ENCODE results near the gene COL6A1. TPM values are rescaled to one million over a fixed set of nuclear protein-coding genes. Genes with fewer than 3 reads are reported as not detected.

The COL6A1 gene, protein sequence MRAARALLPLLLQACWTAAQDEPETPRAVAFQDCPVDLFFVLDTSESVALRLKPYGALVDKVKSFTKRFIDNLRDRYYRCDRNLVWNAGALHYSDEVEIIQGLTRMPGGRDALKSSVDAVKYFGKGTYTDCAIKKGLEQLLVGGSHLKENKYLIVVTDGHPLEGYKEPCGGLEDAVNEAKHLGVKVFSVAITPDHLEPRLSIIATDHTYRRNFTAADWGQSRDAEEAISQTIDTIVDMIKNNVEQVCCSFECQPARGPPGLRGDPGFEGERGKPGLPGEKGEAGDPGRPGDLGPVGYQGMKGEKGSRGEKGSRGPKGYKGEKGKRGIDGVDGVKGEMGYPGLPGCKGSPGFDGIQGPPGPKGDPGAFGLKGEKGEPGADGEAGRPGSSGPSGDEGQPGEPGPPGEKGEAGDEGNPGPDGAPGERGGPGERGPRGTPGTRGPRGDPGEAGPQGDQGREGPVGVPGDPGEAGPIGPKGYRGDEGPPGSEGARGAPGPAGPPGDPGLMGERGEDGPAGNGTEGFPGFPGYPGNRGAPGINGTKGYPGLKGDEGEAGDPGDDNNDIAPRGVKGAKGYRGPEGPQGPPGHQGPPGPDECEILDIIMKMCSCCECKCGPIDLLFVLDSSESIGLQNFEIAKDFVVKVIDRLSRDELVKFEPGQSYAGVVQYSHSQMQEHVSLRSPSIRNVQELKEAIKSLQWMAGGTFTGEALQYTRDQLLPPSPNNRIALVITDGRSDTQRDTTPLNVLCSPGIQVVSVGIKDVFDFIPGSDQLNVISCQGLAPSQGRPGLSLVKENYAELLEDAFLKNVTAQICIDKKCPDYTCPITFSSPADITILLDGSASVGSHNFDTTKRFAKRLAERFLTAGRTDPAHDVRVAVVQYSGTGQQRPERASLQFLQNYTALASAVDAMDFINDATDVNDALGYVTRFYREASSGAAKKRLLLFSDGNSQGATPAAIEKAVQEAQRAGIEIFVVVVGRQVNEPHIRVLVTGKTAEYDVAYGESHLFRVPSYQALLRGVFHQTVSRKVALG
- 470 TPM for polyA plus RNA-seq
- long read RNA-seq, donor 1, partial matches to known transcripts: 5 of 13 reads
- long read RNA-seq, donor 1, other reads (novel, unspliced or antisense): 7 of 13 reads
- long read RNA-seq, donor 2, transcript COL6A1-204 (3 exons, 968 nt): major isoform, 5 of 30 reads
- long read RNA-seq, donor 2, partial matches to known transcripts: 12 of 30 reads
- long read RNA-seq, donor 2, other reads (novel, unspliced or antisense): 11 of 30 reads
- long read RNA-seq, donor 3, transcript COL6A1-204 (3 exons, 968 nt): major isoform, 8 of 60 reads
- long read RNA-seq, donor 3, partial matches to known transcripts: 27 of 60 reads
- long read RNA-seq, donor 3, other reads (novel, unspliced or antisense): 21 of 60 reads
- long read RNA-seq, donor 4, partial matches to known transcripts: 0 of 1 reads
- long read RNA-seq, donor 4, other reads (novel, unspliced or antisense): 0 of 1 reads
- long read RNA-seq, donor 5, partial matches to known transcripts: 5 of 22 reads
- long read RNA-seq, donor 5, other reads (novel, unspliced or antisense): 12 of 22 reads
- long read RNA-seq, donor 6, transcript COL6A1-204 (3 exons, 968 nt): major isoform, 10 of 113 reads
- long read RNA-seq, donor 6, partial matches to known transcripts: 86 of 113 reads
- long read RNA-seq, donor 6, other reads (novel, unspliced or antisense): 15 of 113 reads
- long read RNA-seq, donor 7, partial matches to known transcripts: 0 of 4 reads
- long read RNA-seq, donor 7, other reads (novel, unspliced or antisense): 0 of 4 reads
- long read RNA-seq, donor 8, transcript COL6A1-204 (3 exons, 968 nt): major isoform, 11 of 169 reads
- long read RNA-seq, donor 8, transcript COL6A1-206 (6 exons, 2,358 nt): minor isoform, 5 of 169 reads
- long read RNA-seq, donor 8, partial matches to known transcripts: 134 of 169 reads
- long read RNA-seq, donor 8, other reads (novel, unspliced or antisense): 19 of 169 reads
- long read RNA-seq, donor 9, partial matches to known transcripts: 6 of 24 reads
- long read RNA-seq, donor 9, other reads (novel, unspliced or antisense): 10 of 24 reads
- long read RNA-seq, donor 10, transcript COL6A1-206 (6 exons, 2,358 nt): minor isoform, 5 of 133 reads
- long read RNA-seq, donor 10, transcript COL6A1-204 (3 exons, 968 nt): major isoform, 6 of 133 reads
- long read RNA-seq, donor 10, partial matches to known transcripts: 111 of 133 reads
- long read RNA-seq, donor 10, other reads (novel, unspliced or antisense): 11 of 133 reads
- long read RNA-seq, donor 11, transcript COL6A1-204 (3 exons, 968 nt): major isoform, 5 of 17 reads
- long read RNA-seq, donor 11, partial matches to known transcripts: 0 of 17 reads
- long read RNA-seq, donor 11, other reads (novel, unspliced or antisense): 10 of 17 reads

DNA sequence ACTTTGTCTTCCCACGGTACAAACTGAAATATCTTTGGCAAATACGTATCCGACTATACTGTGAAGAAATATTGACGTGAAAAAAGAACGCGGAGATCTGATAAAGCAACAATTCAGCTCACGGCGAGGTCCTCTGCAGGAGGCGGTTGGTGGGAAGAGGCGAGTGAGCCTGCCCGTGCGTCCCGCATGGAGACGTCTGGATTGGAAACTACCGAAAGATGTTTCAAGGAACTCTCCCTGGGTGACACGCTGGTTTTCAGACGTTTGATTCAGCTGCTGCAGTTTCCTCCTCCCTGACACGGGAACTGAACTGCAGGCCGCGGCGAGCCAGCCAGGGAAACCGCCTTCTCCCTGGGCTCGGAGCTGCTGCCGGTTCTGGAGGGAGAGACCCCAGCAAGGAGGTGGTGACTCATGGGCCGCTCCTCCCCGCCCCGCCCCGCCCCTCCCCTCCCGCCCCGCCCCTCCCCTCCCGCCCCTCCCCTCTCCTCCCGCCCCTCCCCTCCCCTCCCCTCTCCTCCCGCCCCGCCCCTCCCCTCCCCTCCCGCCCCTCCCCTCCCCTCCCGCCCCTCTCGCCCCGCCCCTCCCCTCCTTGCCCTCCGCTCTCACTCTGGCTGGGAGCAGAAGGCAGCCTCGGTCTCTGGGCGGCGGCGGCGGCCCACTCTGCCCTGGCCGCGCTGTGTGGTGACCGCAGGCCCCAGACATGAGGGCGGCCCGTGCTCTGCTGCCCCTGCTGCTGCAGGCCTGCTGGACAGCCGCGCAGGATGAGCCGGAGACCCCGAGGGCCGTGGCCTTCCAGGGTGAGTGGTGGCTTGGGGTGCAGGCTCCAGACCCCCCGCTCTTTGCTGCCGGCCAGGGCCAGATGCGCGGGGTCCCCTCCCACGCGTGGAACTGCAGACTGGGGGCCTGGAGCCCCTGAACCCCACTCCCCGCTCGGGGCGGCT is at the start of gene COL6A1:
Gene COL6A1, plus strand, starts transcription at position 620 of the 941 bp plus-strand sequence. Its CDS starts 81 bp downstream, at position 701.
- peak; percentile 74 to 84 for DNase-seq
- peak within 1 kb of the TSS; percentile 75 for H3K27ac ChIP-seq (ENCODE audit: low read length)
- H3K9me3 ChIP-seq (ENCODE audit: control insufficient read depth, low read depth, low read length): peaks cover 3% of the 10 kb centered on the region
- WGBS (ENCODE audit: insufficient coverage, low lambda C conversion rate): no CpG with 5 or more reads among the region's 63 CpGs
- H3K4me1 ChIP-seq (ENCODE audit: control insufficient read depth, insufficient read depth, low read length): peaks cover 6% of the 10 kb centered on the region
- H3K4me3 ChIP-seq (ENCODE audit: low read length): peak within 1 kb of the TSS; percentile 87
- peaks cover 36% of the 10 kb centered on the region for H3K27me3 ChIP-seq (ENCODE audit: control insufficient read depth, insufficient read depth, low read length)
- H3K36me3 ChIP-seq (ENCODE audit: control insufficient read depth, insufficient read depth, low read length): peaks cover 25% of the 10 kb centered on the region

DNA sequence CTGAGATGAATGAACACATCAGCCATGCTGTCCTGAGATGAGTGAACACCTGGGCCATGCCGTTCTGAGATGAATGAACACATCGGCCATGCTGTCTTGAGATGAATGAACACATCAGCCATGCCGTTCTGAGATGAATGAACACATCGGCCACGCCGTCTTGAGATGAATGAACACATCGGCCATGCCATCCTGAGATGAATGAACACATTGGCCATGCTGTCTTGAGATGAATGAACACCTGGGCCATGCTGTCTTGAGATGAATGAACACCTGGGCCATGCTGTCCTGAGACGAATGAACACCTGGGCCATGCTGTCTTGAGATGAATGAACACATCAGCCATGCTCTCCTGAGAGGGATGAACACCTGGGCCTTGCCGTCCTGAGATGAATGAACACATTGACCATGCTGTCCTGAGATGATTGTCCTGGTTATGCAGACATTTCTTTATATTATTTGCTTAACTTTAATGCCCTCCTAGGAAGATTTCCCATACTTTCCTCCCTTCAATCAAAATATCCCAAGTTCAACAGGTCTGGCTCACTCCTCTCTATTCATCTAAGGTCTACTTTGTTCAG is 48.6 kb upstream of the COL6A1 start:
- no peak overlapping the region for H3K4me3 ChIP-seq (ENCODE audit: low read length)
- no peak for DNase-seq
- WGBS (ENCODE audit: insufficient coverage, low lambda C conversion rate): no CpG with 5 or more reads among the region's 9 CpGs
- H3K27me3 ChIP-seq (ENCODE audit: control insufficient read depth, insufficient read depth, low read length): no peaks in the 10 kb centered on the region
- H3K4me1 ChIP-seq (ENCODE audit: control insufficient read depth, insufficient read depth, low read length): no peaks in the 10 kb centered on the region
- H3K36me3 ChIP-seq (ENCODE audit: control insufficient read depth, insufficient read depth, low read length): no peaks in the 10 kb centered on the region
- peaks cover 4% of the 10 kb centered on the region for H3K9me3 ChIP-seq (ENCODE audit: control insufficient read depth, low read depth, low read length)
- H3K27ac ChIP-seq (ENCODE audit: low read length): no peak overlapping the region

GRCh38 chr21:45934085-45934484 is 47.5 kb upstream of the COL6A1 start:
- WGBS (ENCODE audit: insufficient coverage, low lambda C conversion rate): no CpG with 5 or more reads among the region's 6 CpGs
- Histone ChIP-seq H3K4me3 (ENCODE audit: low read length) (no peak overlapping the region), H3K4me1 (ENCODE audit: control insufficient read depth, insufficient read depth, low read length) (no peaks in the 10 kb centered on the region), H3K36me3 (ENCODE audit: control insufficient read depth, insufficient read depth, low read length) (no peaks in the 10 kb centered on the region), H3K27ac (ENCODE audit: low read length) (no peak overlapping the region), H3K9me3 (ENCODE audit: control insufficient read depth, low read depth, low read length) (peaks cover 8% of the 10 kb centered on the region), H3K27me3 (ENCODE audit: control insufficient read depth, insufficient read depth, low read length) (no peaks in the 10 kb centered on the region)
- DNase-seq: no peak

GRCh38 chr21:45934554-45934953 is 47.0 kb upstream of the COL6A1 start:
- no CpG with 5 or more reads among the region's 3 CpGs for WGBS (ENCODE audit: insufficient coverage, low lambda C conversion rate)
- H3K4me1 ChIP-seq (ENCODE audit: control insufficient read depth, insufficient read depth, low read length): no peaks in the 10 kb centered on the region
- peaks cover 8% of the 10 kb centered on the region for H3K9me3 ChIP-seq (ENCODE audit: control insufficient read depth, low read depth, low read length)
- no peak overlapping the region for H3K27ac ChIP-seq (ENCODE audit: low read length)
- H3K27me3 ChIP-seq (ENCODE audit: control insufficient read depth, insufficient read depth, low read length): no peaks in the 10 kb centered on the region
- no peak for DNase-seq
- no peak overlapping the region for H3K4me3 ChIP-seq (ENCODE audit: low read length)
- H3K36me3 ChIP-seq (ENCODE audit: control insufficient read depth, insufficient read depth, low read length): no peaks in the 10 kb centered on the region

DNA sequence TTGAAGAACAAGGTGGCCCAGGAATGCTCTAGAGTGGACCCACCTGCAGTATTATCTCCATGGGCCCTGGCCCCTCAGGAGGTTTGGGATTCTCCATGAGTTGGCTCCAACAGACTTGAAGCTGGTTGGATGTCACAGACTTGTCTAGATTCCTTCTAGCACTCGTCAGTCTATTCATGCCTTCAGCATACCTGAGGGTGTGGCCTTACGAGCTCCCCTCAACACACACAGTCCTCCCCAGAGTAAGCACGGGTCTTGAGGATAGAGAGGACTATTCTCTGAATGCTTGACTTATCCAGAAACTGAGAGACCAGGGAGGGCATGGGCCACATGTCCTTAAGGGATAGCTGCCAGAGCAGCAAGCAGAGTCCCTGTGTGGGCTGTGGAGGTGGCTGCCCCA is 45.9 kb upstream of the COL6A1 start:
- no peak overlapping the region for H3K27ac ChIP-seq (ENCODE audit: low read length)
- no CpG with 5 or more reads among the region's 3 CpGs for WGBS (ENCODE audit: insufficient coverage, low lambda C conversion rate)
- no peak overlapping the region for H3K4me3 ChIP-seq (ENCODE audit: low read length)
- no peaks in the 10 kb centered on the region for H3K27me3 ChIP-seq (ENCODE audit: control insufficient read depth, insufficient read depth, low read length)
- no peak for DNase-seq
- no peaks in the 10 kb centered on the region for H3K36me3 ChIP-seq (ENCODE audit: control insufficient read depth, insufficient read depth, low read length)
- no peaks in the 10 kb centered on the region for H3K4me1 ChIP-seq (ENCODE audit: control insufficient read depth, insufficient read depth, low read length)
- H3K9me3 ChIP-seq (ENCODE audit: control insufficient read depth, low read depth, low read length): peaks cover 14% of the 10 kb centered on the region

- Histone ChIP-seq H3K27ac (ENCODE audit: low read length) (no peak overlapping the region), H3K36me3 (ENCODE audit: control insufficient read depth, insufficient read depth, low read length) (no peaks in the 10 kb centered on the region), H3K27me3 (ENCODE audit: control insufficient read depth, insufficient read depth, low read length) (no peaks in the 10 kb centered on the region), H3K4me1 (ENCODE audit: control insufficient read depth, insufficient read depth, low read length) (no peaks in the 10 kb centered on the region), H3K9me3 (ENCODE audit: control insufficient read depth, low read depth, low read length) (peaks cover 14% of the 10 kb centered on the region), H3K4me3 (ENCODE audit: low read length) (no peak overlapping the region)
- WGBS (ENCODE audit: insufficient coverage, low lambda C conversion rate): no CpG with 5 or more reads among the region's 17 CpGs
- DNase-seq: no peak
These were observed 43.7 kb upstream of the COL6A1 start for GRCh38 chr21:45937721-45938452.

DNA sequence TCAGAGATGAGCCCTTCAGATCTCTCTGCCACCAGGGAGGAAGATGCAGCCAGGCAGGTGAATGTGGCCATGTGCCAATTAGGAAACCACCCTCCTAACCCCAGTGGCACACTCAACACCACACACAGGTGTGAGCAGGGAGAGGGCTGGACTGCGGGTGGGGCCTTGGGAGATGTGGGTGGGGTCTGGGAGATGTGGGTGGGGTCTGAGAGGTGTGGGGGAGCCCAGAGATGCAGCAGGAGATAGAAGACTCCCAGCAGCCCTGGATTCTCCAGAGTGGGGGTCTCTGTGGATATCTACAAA is 43.2 kb upstream of the COL6A1 start:
- no peaks in the 10 kb centered on the region for H3K36me3 ChIP-seq (ENCODE audit: control insufficient read depth, insufficient read depth, low read length)
- H3K4me1 ChIP-seq (ENCODE audit: control insufficient read depth, insufficient read depth, low read length): no peaks in the 10 kb centered on the region
- no peak for DNase-seq
- no peaks in the 10 kb centered on the region for H3K27me3 ChIP-seq (ENCODE audit: control insufficient read depth, insufficient read depth, low read length)
- no peak overlapping the region for H3K27ac ChIP-seq (ENCODE audit: low read length)
- H3K4me3 ChIP-seq (ENCODE audit: low read length): no peak overlapping the region
- no CpG with 5 or more reads among the region's 1 CpG for WGBS (ENCODE audit: insufficient coverage, low lambda C conversion rate)
- peaks cover 14% of the 10 kb centered on the region for H3K9me3 ChIP-seq (ENCODE audit: control insufficient read depth, low read depth, low read length)

All from large intestine (tissue), 12 donors.